ENCODE results near the gene CTNNA2.

Gene CTNNA2

GRCh38 chr2:79612999-79613398 is 100.1 kb downstream of the CTNNA2 start:
- DNase-seq (ENCODE audit: low spot score), result no peak

- DNase-seq (ENCODE audit: low spot score), result no peak
These were observed 106.6 kb downstream of the CTNNA2 start for GRCh38 chr2:79619442-79619841.

- DNase-seq (ENCODE audit: low spot score), result no peak
These were observed 107.1 kb downstream of the CTNNA2 start for GRCh38 chr2:79619976-79620375.

- DNase-seq (ENCODE audit: low spot score), result no peak
These were observed 107.8 kb downstream of the CTNNA2 start for GRCh38 chr2:79620679-79621078.

GRCh38 chr2:79621252-79621651 is 108.4 kb downstream of the CTNNA2 start:
- no peak for DNase-seq (ENCODE audit: low spot score)

GRCh38 chr2:79621755-79622154 is 108.9 kb downstream of the CTNNA2 start:
- no peak for DNase-seq (ENCODE audit: low spot score)

- no peak for DNase-seq (ENCODE audit: low spot score)
These were observed 109.7 kb downstream of the CTNNA2 start for GRCh38 chr2:79622508-79622907.

GRCh38 chr2:79627237-79627636 is 114.4 kb downstream of the CTNNA2 start:
- DNase-seq (ENCODE audit: low spot score), result no peak

GRCh38 chr2:79630060-79630459 is 117.2 kb downstream of the CTNNA2 start:
- no peak for DNase-seq (ENCODE audit: low spot score)

GRCh38 chr2:79630972-79631557 is 118.2 kb downstream of the CTNNA2 start:
- DNase-seq (ENCODE audit: low spot score), result no peak

GRCh38 chr2:79638410-79638809 is 125.6 kb downstream of the CTNNA2 start:
- DNase-seq (ENCODE audit: low spot score), result no peak

- DNase-seq (ENCODE audit: low spot score), result no peak
These were observed 126.1 kb downstream of the CTNNA2 start for GRCh38 chr2:79638954-79639353.

GRCh38 chr2:79640001-79640400 is 127.2 kb downstream of the CTNNA2 start:
- DNase-seq (ENCODE audit: low spot score), result no peak

GRCh38 chr2:79649531-79649930 is 136.7 kb downstream of the CTNNA2 start:
- DNase-seq (ENCODE audit: low spot score), result no peak

- no peak for DNase-seq (ENCODE audit: low spot score)
These were observed 147.7 kb downstream of the CTNNA2 start for GRCh38 chr2:79660557-79660956.

GRCh38 chr2:79665091-79665490 is 152.2 kb downstream of the CTNNA2 start:
- no peak for DNase-seq (ENCODE audit: low spot score)

GRCh38 chr2:79666430-79666829 is 153.6 kb downstream of the CTNNA2 start:
- no peak for DNase-seq (ENCODE audit: low spot score)

GRCh38 chr2:79669714-79670113 is 156.9 kb downstream of the CTNNA2 start:
- DNase-seq (ENCODE audit: low spot score), result no peak

- peak; percentile 12 for DNase-seq (ENCODE audit: low spot score)
These were observed 157.3 kb downstream of the CTNNA2 start for GRCh38 chr2:79670198-79670597.

GRCh38 chr2:79686884-79687283 is 174.0 kb downstream of the CTNNA2 start:
- no peak for DNase-seq (ENCODE audit: low spot score)

- no peak for DNase-seq (ENCODE audit: low spot score)
These were observed 182.4 kb downstream of the CTNNA2 start for GRCh38 chr2:79695248-79695647.

- no peak for DNase-seq (ENCODE audit: low spot score)
These were observed 184.3 kb downstream of the CTNNA2 start for GRCh38 chr2:79697200-79697599.

- no peak for DNase-seq (ENCODE audit: low spot score)
These were observed 187.8 kb downstream of the CTNNA2 start for GRCh38 chr2:79700651-79701050.

- DNase-seq (ENCODE audit: low spot score), result no peak
These were observed 190.1 kb downstream of the CTNNA2 start for GRCh38 chr2:79702905-79703304.

GRCh38 chr2:79711098-79711497 is 198.2 kb downstream of the CTNNA2 start:
- no peak for DNase-seq (ENCODE audit: low spot score)

All from D341Med (cell line).